22Rv1 (cell line): ENCODE measurements around the gene BCAS1.

ENCODE experiments used
- H3K27ac ChIP-seq: fragments of 450-650 bp; 2 replicates; pipeline ENCODE4 v1.5.1; 2017
- CTCF ChIP-seq: fragments of 450-650 bp; IDR thresholded peaks from 2 replicates; pipeline ENCODE4 v1.5.1; 2017; ENCODE audit warnings: mild to moderate bottlenecking
- ZFX ChIP-seq: fragments of 450-650 bp; IDR thresholded peaks from 2 replicates; pipeline ENCODE4 v1.6.1; 2017; ENCODE audit warnings: antibody characterized with exemption, borderline replicate concordance

The BCAS1 gene

GRCh38 chr20:53917145-53918019 is 153.0 kb downstream of the BCAS1 start:
- TF ChIP-seq ZFX (no peak), CTCF (no peak)
- no peak overlapping the region for H3K27ac ChIP-seq

GRCh38 chr20:53916173-53916512 is 154.3 kb downstream of the BCAS1 start:
- no peak overlapping the region for H3K27ac ChIP-seq
- TF ChIP-seq CTCF = no peak
- TF ChIP-seq ZFX = no peak

- TF ChIP-seq CTCF (peak; percentile 91), ZFX (no peak)
- peak overlapping the region; percentile 73 for H3K27ac ChIP-seq
Observed at GRCh38 chr20:53915446-53916172, 154.8 kb downstream of the BCAS1 start.

- peak overlapping the region; percentile 73 for H3K27ac ChIP-seq
- TF ChIP-seq CTCF = no peak
- TF ChIP-seq ZFX = no peak
Observed at GRCh38 chr20:53914781-53915445, 155.5 kb downstream of the BCAS1 start.

GRCh38 chr20:53914091-53914780 is 156.2 kb downstream of the BCAS1 start:
- peak overlapping the region; percentile 73; the same call in 1 of the 2 replicates for H3K27ac ChIP-seq

GRCh38 chr20:53911301-53911700 is 159.1 kb downstream of the BCAS1 start:
- TF ChIP-seq CTCF (no peak), ZFX (no peak)
- no peak overlapping the region for H3K27ac ChIP-seq

More at GRCh38 chr20:53914091-53914780, 156.2 kb downstream of the BCAS1 start:
- TF ChIP-seq ZFX = no peak
- no peak for TF ChIP-seq CTCF
